Measurements from ENCODE around the gene SHANK1.

SHANK1 gene

GRCh38 chr19:50711196-50711595 lies 8.4 kb downstream of the SHANK1 start:
- H3K4me3 Mint-ChIP-seq: no peak overlapping the region
- no peaks in the 10 kb centered on the region for H3K36me3 Mint-ChIP-seq (ENCODE audit: low read depth)
- no peak overlapping the region for H3K27ac Mint-ChIP-seq
- no peaks in the 10 kb centered on the region for H3K4me1 Mint-ChIP-seq (ENCODE audit: low read depth)
- no peaks in the 10 kb centered on the region for H3K9me3 Mint-ChIP-seq
- H3K27me3 Mint-ChIP-seq (ENCODE audit: low read depth): peaks cover 24% of the 10 kb centered on the region

- Mint-ChIP-seq H3K4me3 (no peak overlapping the region), H3K27ac (no peak overlapping the region), H3K36me3 (ENCODE audit: low read depth) (no peaks in the 10 kb centered on the region)
Measured at GRCh38 chr19:50710612-50711011, 9.0 kb downstream of the SHANK1 start.

GRCh38 chr19:50710094-50710493 lies 9.5 kb downstream of the SHANK1 start:
- Mint-ChIP-seq H3K9me3 (no peaks in the 10 kb centered on the region), H3K36me3 (ENCODE audit: low read depth) (no peaks in the 10 kb centered on the region), H3K27ac (no peak overlapping the region), H3K4me1 (ENCODE audit: low read depth) (no peaks in the 10 kb centered on the region), H3K27me3 (ENCODE audit: low read depth) (peaks cover 19% of the 10 kb centered on the region), H3K4me3 (no peak overlapping the region)

More at GRCh38 chr19:50710612-50711011, 9.0 kb downstream of the SHANK1 start:
- no peaks in the 10 kb centered on the region for H3K4me1 Mint-ChIP-seq (ENCODE audit: low read depth)
- H3K9me3 Mint-ChIP-seq: no peaks in the 10 kb centered on the region
- H3K27me3 Mint-ChIP-seq (ENCODE audit: low read depth): peaks cover 19% of the 10 kb centered on the region

DNA sequence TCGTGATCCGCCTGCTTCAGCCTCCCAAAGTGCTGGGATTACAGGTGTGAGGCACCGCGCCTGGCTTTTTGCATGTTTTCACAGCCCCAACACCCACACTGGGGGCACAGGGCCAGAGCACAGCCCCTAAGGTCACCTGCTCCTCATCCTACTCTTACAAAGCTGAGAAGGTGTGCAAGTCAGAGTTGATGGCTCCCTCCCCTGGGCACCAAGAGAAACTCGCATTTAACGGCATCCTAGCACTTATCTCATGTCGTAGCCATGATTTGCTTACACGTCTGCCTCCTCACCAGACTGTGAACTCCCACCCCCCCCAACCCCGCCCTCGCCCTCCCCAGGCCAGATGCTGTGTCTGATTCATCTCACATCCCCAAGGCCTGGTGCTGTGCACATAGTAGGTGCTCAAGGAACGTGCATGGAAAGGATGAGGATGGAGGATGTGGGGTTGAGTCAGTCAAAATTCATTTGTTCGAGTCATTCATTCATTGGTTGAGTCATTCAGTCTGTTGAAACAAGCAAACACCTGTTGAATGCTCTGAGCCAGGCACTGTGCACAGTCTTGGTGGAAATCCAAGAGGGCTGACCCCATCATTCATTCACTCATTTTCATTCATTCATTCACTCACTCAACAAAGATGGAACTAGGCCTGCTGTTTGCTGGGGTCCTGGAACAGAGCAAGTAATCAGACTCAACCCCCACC lies 11.3 kb downstream of the SHANK1 start:
- Mint-ChIP-seq H3K36me3 (ENCODE audit: low read depth) (no peaks in the 10 kb centered on the region), H3K4me3 (no peak overlapping the region), H3K9me3 (no peaks in the 10 kb centered on the region), H3K27me3 (ENCODE audit: low read depth) (peaks cover 13% of the 10 kb centered on the region), H3K27ac (no peak overlapping the region), H3K4me1 (ENCODE audit: low read depth) (no peaks in the 10 kb centered on the region)

GRCh38 chr19:50706387-50706786 lies 13.2 kb downstream of the SHANK1 start:
- Mint-ChIP-seq H3K9me3 (no peaks in the 10 kb centered on the region), H3K4me3 (no peak overlapping the region), H3K4me1 (ENCODE audit: low read depth) (no peaks in the 10 kb centered on the region), H3K27me3 (ENCODE audit: low read depth) (peaks cover 8% of the 10 kb centered on the region), H3K36me3 (ENCODE audit: low read depth) (no peaks in the 10 kb centered on the region), H3K27ac (no peak overlapping the region)

DNA sequence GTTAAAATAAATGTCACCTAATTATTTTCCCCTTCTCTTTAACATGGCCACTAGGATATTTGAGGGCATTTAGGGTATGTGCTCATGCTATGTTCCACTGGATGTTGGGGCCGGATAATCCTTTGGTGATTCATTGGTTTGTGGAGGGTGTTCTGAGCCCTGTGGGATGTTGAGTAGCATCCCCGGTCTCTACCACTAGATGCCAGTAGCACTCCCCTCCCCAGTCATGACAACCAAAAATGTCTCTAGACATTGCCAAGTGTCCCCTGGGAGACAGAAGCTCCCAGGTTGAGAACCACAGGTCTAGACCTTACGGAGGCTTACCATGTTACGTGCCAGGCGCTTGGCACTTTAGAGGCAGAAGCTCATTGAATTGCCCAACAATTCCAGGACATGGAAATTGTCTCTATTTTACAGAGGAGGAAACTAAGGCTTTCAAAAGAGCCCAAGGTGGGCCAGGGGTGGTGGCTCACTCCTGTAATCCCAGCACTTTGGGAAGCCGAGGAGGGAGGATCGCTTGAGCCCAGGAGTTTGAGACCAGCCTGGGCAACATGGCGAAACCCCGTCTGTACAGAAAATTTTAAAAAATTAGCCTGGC lies 14.1 kb downstream of the SHANK1 start:
- Mint-ChIP-seq H3K27ac (no peak overlapping the region), H3K4me3 (no peak overlapping the region), H3K4me1 (ENCODE audit: low read depth) (no peaks in the 10 kb centered on the region), H3K36me3 (ENCODE audit: low read depth) (no peaks in the 10 kb centered on the region), H3K9me3 (no peaks in the 10 kb centered on the region), H3K27me3 (ENCODE audit: low read depth) (peaks cover 8% of the 10 kb centered on the region)

GRCh38 chr19:50703915-50704796 lies 15.4 kb downstream of the SHANK1 start:
- no peaks in the 10 kb centered on the region for H3K36me3 Mint-ChIP-seq (ENCODE audit: low read depth)
- H3K27ac Mint-ChIP-seq: no peak overlapping the region
- H3K27me3 Mint-ChIP-seq (ENCODE audit: low read depth): peaks cover 11% of the 10 kb centered on the region
- H3K9me3 Mint-ChIP-seq: no peaks in the 10 kb centered on the region
- no peaks in the 10 kb centered on the region for H3K4me1 Mint-ChIP-seq (ENCODE audit: low read depth)
- no peak overlapping the region for H3K4me3 Mint-ChIP-seq

GRCh38 chr19:50702871-50703829 lies 16.5 kb downstream of the SHANK1 start:
- H3K27ac Mint-ChIP-seq: no peak overlapping the region
- no peak overlapping the region for H3K4me3 Mint-ChIP-seq
- H3K4me1 Mint-ChIP-seq (ENCODE audit: low read depth): no peaks in the 10 kb centered on the region
- no peaks in the 10 kb centered on the region for H3K9me3 Mint-ChIP-seq
- peaks cover 11% of the 10 kb centered on the region for H3K27me3 Mint-ChIP-seq (ENCODE audit: low read depth)
- H3K36me3 Mint-ChIP-seq (ENCODE audit: low read depth): no peaks in the 10 kb centered on the region

- Mint-ChIP-seq H3K4me3 (no peak overlapping the region), H3K27ac (no peak overlapping the region), H3K27me3 (ENCODE audit: low read depth) (peaks cover 19% of the 10 kb centered on the region), H3K4me1 (ENCODE audit: low read depth) (no peaks in the 10 kb centered on the region), H3K36me3 (ENCODE audit: low read depth) (no peaks in the 10 kb centered on the region), H3K9me3 (no peaks in the 10 kb centered on the region)
Measured at GRCh38 chr19:50702158-50702870, 17.3 kb downstream of the SHANK1 start.

- Mint-ChIP-seq H3K4me1 (ENCODE audit: low read depth) (no peaks in the 10 kb centered on the region), H3K4me3 (no peak overlapping the region), H3K36me3 (ENCODE audit: low read depth) (no peaks in the 10 kb centered on the region), H3K27me3 (ENCODE audit: low read depth) (peaks cover 24% of the 10 kb centered on the region), H3K27ac (no peak overlapping the region), H3K9me3 (no peaks in the 10 kb centered on the region)
Measured at GRCh38 chr19:50701367-50701985, 18.1 kb downstream of the SHANK1 start.

DNA sequence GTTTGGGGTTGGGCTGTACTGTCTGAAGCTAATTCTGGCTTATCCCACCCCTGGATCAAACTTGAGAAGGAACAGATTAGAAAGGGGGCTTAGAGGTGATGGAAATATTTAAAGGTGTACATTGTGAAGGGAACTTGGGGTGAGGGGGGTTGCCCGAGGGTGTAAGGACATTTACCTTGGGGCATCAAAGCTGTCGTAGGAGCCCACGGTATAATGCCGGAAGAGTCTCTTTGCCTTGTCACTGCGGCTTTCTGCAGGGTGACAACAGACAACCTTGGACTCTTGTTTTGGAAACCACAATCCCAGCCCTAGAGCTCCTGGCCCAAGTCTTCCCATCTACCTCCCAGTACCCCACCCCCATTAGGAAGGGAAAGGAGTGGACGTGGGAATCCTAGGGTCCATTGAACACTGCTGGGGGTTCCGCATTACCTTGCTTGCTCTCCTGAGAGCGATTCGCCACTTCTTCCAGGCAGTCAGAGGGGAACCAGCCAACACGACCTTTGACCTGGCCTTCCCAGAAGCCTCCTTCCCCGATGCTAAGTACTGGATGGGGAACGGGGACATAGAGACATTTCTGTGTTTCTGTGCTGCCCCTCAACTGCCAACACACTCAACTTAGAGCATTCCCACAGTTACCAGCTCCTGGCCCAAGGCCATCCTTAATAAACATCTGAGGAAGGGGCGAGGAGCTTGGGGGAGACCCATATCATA lies 22.0 kb downstream of the SHANK1 start:
- Mint-ChIP-seq H3K36me3 (ENCODE audit: low read depth) (no peaks in the 10 kb centered on the region), H3K27ac (no peak overlapping the region), H3K4me1 (ENCODE audit: low read depth) (no peaks in the 10 kb centered on the region), H3K9me3 (no peaks in the 10 kb centered on the region), H3K27me3 (ENCODE audit: low read depth) (peaks cover 40% of the 10 kb centered on the region), H3K4me3 (no peak overlapping the region)

DNA sequence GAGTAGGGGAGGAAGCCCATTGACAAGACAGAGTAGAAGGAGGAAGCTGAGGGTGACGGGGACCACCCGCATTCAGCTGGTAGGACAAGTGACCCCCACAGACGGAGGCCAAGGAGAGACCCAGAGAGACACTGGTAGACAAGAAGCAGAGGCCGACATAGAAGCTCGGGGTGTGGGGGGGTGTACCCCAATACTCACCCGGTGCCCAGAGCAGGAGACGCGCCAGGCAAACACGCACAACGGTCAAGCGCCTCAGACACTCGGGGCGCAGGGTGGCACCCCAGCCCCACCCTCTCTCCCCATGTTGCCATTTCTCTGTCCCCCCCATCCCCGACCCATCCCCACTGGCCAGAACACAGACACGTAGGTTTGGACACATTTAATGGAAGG lies 23.5 kb downstream of the SHANK1 start:
- Mint-ChIP-seq H3K36me3 (ENCODE audit: low read depth) (no peaks in the 10 kb centered on the region), H3K27ac (no peak overlapping the region), H3K9me3 (no peaks in the 10 kb centered on the region), H3K4me1 (ENCODE audit: low read depth) (no peaks in the 10 kb centered on the region), H3K27me3 (ENCODE audit: low read depth) (peaks cover 47% of the 10 kb centered on the region), H3K4me3 (no peak overlapping the region)
